Colonic mucosa (tissue), 4 donors: ENCODE data around the gene TSACC. TPM values are rescaled to one million over a fixed set of nuclear protein-coding genes. Genes with fewer than 3 reads are reported as not detected.

Experiments
- DNase-seq: peaks from one replicate; pipeline ENCODE4 v3.0.0-alpha.2; 2020
- H3K27ac ChIP-seq: fragments of 200-600 bp; one replicate; pipeline ENCODE4 v1.8.0; 2021
- H3K27me3 ChIP-seq: fragments of 200-600 bp; one replicate; pipeline ENCODE4 v1.8.0; 2021
- H3K36me3 ChIP-seq: fragments of 200-600 bp; one replicate; pipeline ENCODE4 v1.8.0; 2021
- H3K4me1 ChIP-seq: fragments of 200-600 bp; one replicate; pipeline ENCODE4 v1.8.0; 2021; ENCODE audit warnings: mild to moderate bottlenecking
- H3K4me3 ChIP-seq: fragments of 200-600 bp; one replicate; pipeline ENCODE4 v1.8.0; 2021
- H3K9ac ChIP-seq, 2 donors: one replicate each; pipeline ENCODE4 v1.7.0; 2013; ENCODE audit warnings: control low read depth in 2 of 2, low read depth in 2 of 2, low read length in 2 of 2
- H3K9me3 ChIP-seq: fragments of 200-600 bp; one replicate; pipeline ENCODE4 v1.8.0; 2021
- intact Hi-C: fragments of 100-400 bp; cut with DNase I; formaldehyde crosslinking; loops from one replicate; pipeline ENCODE4 v1.14.1; 2022
- total RNA-seq, 2 donors: library from RNA; stranded (reverse); fragmentation: NEBNext Ultra II Directional in 1 of 2; extraction: Animal tissue kit (Norgen Biotek cat#: 25700) in 1 of 2; gene quantifications; one replicate each; pipeline ENCODE4 v1.2.1, GENCODE V29; 2021
- TF ChIP-seq, protein P1 (sequence below): fragments of 200-600 bp; IDR thresholded peaks from one replicate; pipeline ENCODE4 v1.8.0; 2022; ENCODE audit warnings: antibody characterized with exemption, mild to moderate bottlenecking
- donor health status: healthy.
- donor health status: DM: no; HTN: no; CAD: no.
- donor health status: DM: no; HTN: no; CAD: no.

TSACC gene
- total RNA-seq, 2 donors from 2014 or later: not detected

DNA sequence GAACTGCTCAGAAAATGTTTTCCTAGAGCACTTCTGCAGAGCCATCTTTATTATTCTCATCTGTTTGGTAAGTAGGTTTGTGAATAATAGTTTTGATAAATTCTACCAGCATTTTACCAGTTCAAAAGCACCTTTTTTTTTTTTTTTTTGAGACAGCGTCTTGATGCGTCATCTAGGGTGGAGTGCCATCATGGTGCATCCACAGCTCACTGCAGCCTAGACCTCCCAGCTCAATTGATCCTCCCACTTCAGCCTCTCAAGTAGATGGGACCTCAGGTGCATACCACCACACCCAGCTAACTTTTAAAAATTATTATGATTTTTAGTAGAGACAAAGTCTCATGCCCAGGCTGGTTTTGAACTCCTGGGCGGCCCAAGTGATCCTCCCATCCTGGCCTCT lies 20.9 kb downstream of the TSACC start:
- no peaks in the 10 kb centered on the region for H3K4me1 ChIP-seq
- H3K9ac ChIP-seq: no peak overlapping the region
- no peak for DNase-seq
- no peaks in the 10 kb centered on the region for H3K9me3 ChIP-seq
- no peaks in the 10 kb centered on the region for H3K36me3 ChIP-seq
- intact Hi-C loops: no loop called here
- H3K27me3 ChIP-seq: no peaks in the 10 kb centered on the region
- no peak overlapping the region for H3K27ac ChIP-seq
- TF ChIP-seq, protein P1, sequence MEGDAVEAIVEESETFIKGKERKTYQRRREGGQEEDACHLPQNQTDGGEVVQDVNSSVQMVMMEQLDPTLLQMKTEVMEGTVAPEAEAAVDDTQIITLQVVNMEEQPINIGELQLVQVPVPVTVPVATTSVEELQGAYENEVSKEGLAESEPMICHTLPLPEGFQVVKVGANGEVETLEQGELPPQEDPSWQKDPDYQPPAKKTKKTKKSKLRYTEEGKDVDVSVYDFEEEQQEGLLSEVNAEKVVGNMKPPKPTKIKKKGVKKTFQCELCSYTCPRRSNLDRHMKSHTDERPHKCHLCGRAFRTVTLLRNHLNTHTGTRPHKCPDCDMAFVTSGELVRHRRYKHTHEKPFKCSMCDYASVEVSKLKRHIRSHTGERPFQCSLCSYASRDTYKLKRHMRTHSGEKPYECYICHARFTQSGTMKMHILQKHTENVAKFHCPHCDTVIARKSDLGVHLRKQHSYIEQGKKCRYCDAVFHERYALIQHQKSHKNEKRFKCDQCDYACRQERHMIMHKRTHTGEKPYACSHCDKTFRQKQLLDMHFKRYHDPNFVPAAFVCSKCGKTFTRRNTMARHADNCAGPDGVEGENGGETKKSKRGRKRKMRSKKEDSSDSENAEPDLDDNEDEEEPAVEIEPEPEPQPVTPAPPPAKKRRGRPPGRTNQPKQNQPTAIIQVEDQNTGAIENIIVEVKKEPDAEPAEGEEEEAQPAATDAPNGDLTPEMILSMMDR: no peak
- no peak overlapping the region for H3K4me3 ChIP-seq

DNA sequence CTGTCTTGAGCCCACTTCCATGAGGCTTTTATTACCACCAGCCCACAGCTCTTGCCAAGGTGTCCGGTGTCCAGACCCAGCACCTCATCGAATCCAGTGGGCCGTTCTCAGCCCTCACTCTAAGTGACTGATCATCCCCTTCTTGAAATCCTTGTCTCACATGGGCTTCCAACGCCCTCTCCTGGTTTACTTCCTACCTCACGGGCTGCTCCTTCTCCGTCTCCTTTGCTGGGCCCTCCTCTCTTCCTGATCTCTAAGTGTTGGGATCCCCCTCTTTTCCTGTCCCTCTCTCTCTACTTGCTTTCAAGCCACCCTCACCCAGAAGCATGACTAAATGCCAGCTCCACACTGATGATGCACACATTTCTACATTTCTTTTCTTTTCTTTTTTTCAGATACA lies 21.6 kb downstream of the TSACC start:
- no peak overlapping the region for H3K27ac ChIP-seq
- H3K9ac ChIP-seq: no peak overlapping the region
- H3K36me3 ChIP-seq: no peaks in the 10 kb centered on the region
- DNase-seq: no peak
- TF ChIP-seq, protein P1: no peak
- no peaks in the 10 kb centered on the region for H3K9me3 ChIP-seq
- no peaks in the 10 kb centered on the region for H3K4me1 ChIP-seq
- intact Hi-C loops: no loop called here
- no peaks in the 10 kb centered on the region for H3K27me3 ChIP-seq
- no peak overlapping the region for H3K4me3 ChIP-seq

GRCh38 chr1:156360534-156360933 lies 22.2 kb downstream of the TSACC start:
- no peaks in the 10 kb centered on the region for H3K4me1 ChIP-seq
- no peak overlapping the region for H3K27ac ChIP-seq
- no peak overlapping the region for H3K4me3 ChIP-seq
- TF ChIP-seq, protein P1: no peak
- intact Hi-C loops: no loop called here
- H3K36me3 ChIP-seq: no peaks in the 10 kb centered on the region
- H3K9me3 ChIP-seq: no peaks in the 10 kb centered on the region
- H3K27me3 ChIP-seq: no peaks in the 10 kb centered on the region
- DNase-seq: no peak
- H3K9ac ChIP-seq: no peak overlapping the region

DNA sequence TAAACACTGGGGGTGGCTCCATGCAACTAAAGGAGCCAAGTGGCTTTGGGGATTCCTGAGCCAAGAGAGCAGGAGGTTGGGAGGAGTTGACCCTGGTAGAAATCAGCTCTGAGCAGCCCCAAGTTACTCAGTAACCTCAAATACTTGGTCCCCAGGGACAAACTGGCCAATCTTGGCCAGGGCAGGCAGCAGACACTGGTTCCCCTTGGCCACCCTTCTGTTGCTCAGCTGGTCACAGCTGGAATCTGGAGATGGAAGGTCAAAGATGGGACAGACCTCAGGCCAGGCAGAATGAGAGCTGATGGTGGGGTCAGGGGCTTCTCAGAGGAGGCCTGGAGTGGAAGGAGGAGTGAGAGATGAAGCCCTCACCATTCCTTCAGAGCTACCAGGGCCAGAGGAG lies 27.4 kb downstream of the TSACC start:
- intact Hi-C loops: no loop called here
- TF ChIP-seq, protein P1: no peak

GRCh38 chr1:156366378-156367166 lies 28.2 kb downstream of the TSACC start:
- intact Hi-C loops: no loop called here
- Histone ChIP-seq H3K9ac (no peak overlapping the region), H3K27ac (no peak overlapping the region), H3K4me1 (no peaks in the 10 kb centered on the region), H3K9me3 (no peaks in the 10 kb centered on the region), H3K27me3 (no peaks in the 10 kb centered on the region), H3K4me3 (no peak overlapping the region), H3K36me3 (no peaks in the 10 kb centered on the region)
- DNase-seq: no peak
- TF ChIP-seq, protein P1: no peak

More for the DNA sequence above, 27.4 kb downstream of the TSACC start:
- Histone ChIP-seq H3K4me1 (no peaks in the 10 kb centered on the region), H3K9ac (no peak overlapping the region), H3K4me3 (no peak overlapping the region), H3K36me3 (no peaks in the 10 kb centered on the region), H3K27ac (no peak overlapping the region), H3K9me3 (no peaks in the 10 kb centered on the region), H3K27me3 (no peaks in the 10 kb centered on the region)
- DNase-seq: no peak
